ENCODE results near the gene DCHS2. TPM values are rescaled to one million over a fixed set of nuclear protein-coding genes. Genes with fewer than 3 reads are reported as not detected.

DCHS2 gene
- total RNA-seq, 2 experiments from 2014 or later, result 0.17 to 0.19 TPM

GRCh38 chr4:154507156-154507555 is 15.6 kb upstream of the DCHS2 start:
- POLR2A ChIA-PET, result no interaction called here
- H3K4me3 Mint-ChIP-seq, result no peak overlapping the region
- DNase-seq, result no peak
- H3K9me3 Mint-ChIP-seq, result no peaks in the 10 kb centered on the region
- H3K36me3 Mint-ChIP-seq, result no peaks in the 10 kb centered on the region
- no peaks in the 10 kb centered on the region for H3K4me1 Mint-ChIP-seq
- ATAC-seq (ENCODE audit: low read depth), result no peak
- H3K27ac Mint-ChIP-seq, result no peak overlapping the region
- peaks cover 21% of the 10 kb centered on the region for H3K27me3 Mint-ChIP-seq

- H3K9me3 Mint-ChIP-seq, result no peaks in the 10 kb centered on the region
- POLR2A ChIA-PET, result no interaction called here
- no peak for DNase-seq
- H3K4me3 Mint-ChIP-seq, result no peak overlapping the region
- no peak for ATAC-seq (ENCODE audit: low read depth)
- peaks cover 25% of the 10 kb centered on the region for H3K27me3 Mint-ChIP-seq
- H3K27ac Mint-ChIP-seq, result no peak overlapping the region
- no peaks in the 10 kb centered on the region for H3K36me3 Mint-ChIP-seq
- H3K4me1 Mint-ChIP-seq, result no peaks in the 10 kb centered on the region
These were observed 14.7 kb upstream of the DCHS2 start for GRCh38 chr4:154506253-154506652.

- no peak for DNase-seq
- Mint-ChIP-seq H3K9me3 (no peaks in the 10 kb centered on the region), H3K4me1 (no peaks in the 10 kb centered on the region), H3K27ac (no peak overlapping the region), H3K4me3 (no peak overlapping the region), H3K36me3 (no peaks in the 10 kb centered on the region), H3K27me3 (peaks cover 32% of the 10 kb centered on the region)
- no peak for ATAC-seq (ENCODE audit: low read depth)
- POLR2A ChIA-PET, result no interaction called here
These were observed 12.0 kb upstream of the DCHS2 start for GRCh38 chr4:154503598-154503997.

GRCh38 chr4:154502111-154502510 is 10.5 kb upstream of the DCHS2 start:
- no peak for DNase-seq
- no peak for ATAC-seq (ENCODE audit: low read depth)
- no peak overlapping the region for H3K27ac Mint-ChIP-seq
- H3K9me3 Mint-ChIP-seq, result no peaks in the 10 kb centered on the region
- H3K27me3 Mint-ChIP-seq, result peaks cover 36% of the 10 kb centered on the region
- H3K4me1 Mint-ChIP-seq, result no peaks in the 10 kb centered on the region
- no peaks in the 10 kb centered on the region for H3K36me3 Mint-ChIP-seq
- H3K4me3 Mint-ChIP-seq, result no peak overlapping the region
- POLR2A ChIA-PET, result no interaction called here

GRCh38 chr4:154497889-154498288 is 6.3 kb upstream of the DCHS2 start:
- DNase-seq, result no peak
- no peaks in the 10 kb centered on the region for H3K4me1 Mint-ChIP-seq
- no peak overlapping the region for H3K4me3 Mint-ChIP-seq
- peaks cover 42% of the 10 kb centered on the region for H3K27me3 Mint-ChIP-seq
- no peak overlapping the region for H3K27ac Mint-ChIP-seq
- H3K36me3 Mint-ChIP-seq, result no peaks in the 10 kb centered on the region
- ATAC-seq (ENCODE audit: low read depth), result no peak
- H3K9me3 Mint-ChIP-seq, result no peaks in the 10 kb centered on the region
- POLR2A ChIA-PET, result no interaction called here

- peaks cover 49% of the 10 kb centered on the region for H3K27me3 Mint-ChIP-seq
- POLR2A ChIA-PET, result no interaction called here
These were observed 4.3 kb upstream of the DCHS2 start for GRCh38 chr4:154495867-154496266.

GRCh38 chr4:154492288-154492687 is 689 bp upstream of the DCHS2 start:
- POLR2A ChIA-PET, result no interaction called here
- H3K36me3 Mint-ChIP-seq, result no peaks in the 10 kb centered on the region
- peak overlapping the region; percentile 62 for H3K4me3 Mint-ChIP-seq

More at GRCh38 chr4:154495867-154496266, 4.3 kb upstream of the DCHS2 start:
- H3K4me3 Mint-ChIP-seq, result no peak overlapping the region
- no peak overlapping the region for H3K27ac Mint-ChIP-seq
- ATAC-seq (ENCODE audit: low read depth), result no peak
- H3K36me3 Mint-ChIP-seq, result no peaks in the 10 kb centered on the region
- peaks cover 9% of the 10 kb centered on the region for H3K4me1 Mint-ChIP-seq
- H3K9me3 Mint-ChIP-seq, result no peaks in the 10 kb centered on the region
- no peak for DNase-seq

GRCh38 chr4:154490583-154491340 is 837 bp downstream of the DCHS2 start:
- ATAC-seq (ENCODE audit: low read depth) (peak; percentile 60), DNase-seq (peak; percentile 52)
- H3K4me3 Mint-ChIP-seq, result peak overlapping the region; percentile 62
- POLR2A ChIA-PET, result no interaction called here
- peaks cover 12% of the 10 kb centered on the region for H3K4me1 Mint-ChIP-seq
- no peak overlapping the region for H3K27ac Mint-ChIP-seq
- H3K27me3 Mint-ChIP-seq, result peaks cover 72% of the 10 kb centered on the region
- H3K36me3 Mint-ChIP-seq, result no peaks in the 10 kb centered on the region
- no peaks in the 10 kb centered on the region for H3K9me3 Mint-ChIP-seq

More at GRCh38 chr4:154492288-154492687, 689 bp upstream of the DCHS2 start:
- H3K27me3 Mint-ChIP-seq, result peaks cover 75% of the 10 kb centered on the region
- no peaks in the 10 kb centered on the region for H3K9me3 Mint-ChIP-seq
- peaks cover 12% of the 10 kb centered on the region for H3K4me1 Mint-ChIP-seq
- no peak overlapping the region for H3K27ac Mint-ChIP-seq
- ATAC-seq (ENCODE audit: low read depth) (no peak), DNase-seq (no peak)

- DNase-seq, result peak; percentile 28
- peak overlapping the region; percentile 62 for H3K4me3 Mint-ChIP-seq
- no peaks in the 10 kb centered on the region for H3K36me3 Mint-ChIP-seq
- POLR2A ChIA-PET, result no interaction called here
- H3K27me3 Mint-ChIP-seq, result peaks cover 70% of the 10 kb centered on the region
- ATAC-seq (ENCODE audit: low read depth), result no peak
- no peak overlapping the region for H3K27ac Mint-ChIP-seq
- peaks cover 12% of the 10 kb centered on the region for H3K4me1 Mint-ChIP-seq
- H3K9me3 Mint-ChIP-seq, result no peaks in the 10 kb centered on the region
These were observed 1.4 kb downstream of the DCHS2 start for GRCh38 chr4:154490234-154490582.

- no peak for ATAC-seq (ENCODE audit: low read depth)
- peak; percentile 23 for DNase-seq
- H3K27me3 Mint-ChIP-seq, result peaks cover 70% of the 10 kb centered on the region
- H3K4me1 Mint-ChIP-seq, result peaks cover 12% of the 10 kb centered on the region
- H3K27ac Mint-ChIP-seq, result no peak overlapping the region
- H3K4me3 Mint-ChIP-seq, result no peak overlapping the region
- no peaks in the 10 kb centered on the region for H3K9me3 Mint-ChIP-seq
- POLR2A ChIA-PET, result no interaction called here
- H3K36me3 Mint-ChIP-seq, result no peaks in the 10 kb centered on the region
These were observed 1.9 kb downstream of the DCHS2 start for GRCh38 chr4:154489558-154490233.

- DNase-seq, result no peak
- no peaks in the 10 kb centered on the region for H3K9me3 Mint-ChIP-seq
- no peak overlapping the region for H3K27ac Mint-ChIP-seq
- H3K4me1 Mint-ChIP-seq, result peaks cover 9% of the 10 kb centered on the region
- H3K27me3 Mint-ChIP-seq, result peaks cover 48% of the 10 kb centered on the region
- POLR2A ChIA-PET, result no interaction called here
- no peak for ATAC-seq (ENCODE audit: low read depth)
- H3K4me3 Mint-ChIP-seq, result no peak overlapping the region
- no peaks in the 10 kb centered on the region for H3K36me3 Mint-ChIP-seq
These were observed 4.5 kb downstream of the DCHS2 start for GRCh38 chr4:154487145-154487544.

GRCh38 chr4:154485127-154485773 is 6.3 kb downstream of the DCHS2 start:
- H3K4me3 Mint-ChIP-seq, result no peak overlapping the region
- H3K27ac Mint-ChIP-seq, result no peak overlapping the region
- DNase-seq (no peak), ATAC-seq (ENCODE audit: low read depth) (no peak)
- POLR2A ChIA-PET, result no interaction called here
- no peaks in the 10 kb centered on the region for H3K9me3 Mint-ChIP-seq
- peaks cover 30% of the 10 kb centered on the region for H3K27me3 Mint-ChIP-seq
- no peaks in the 10 kb centered on the region for H3K4me1 Mint-ChIP-seq
- no peaks in the 10 kb centered on the region for H3K36me3 Mint-ChIP-seq

GRCh38 chr4:154478547-154478946 is 13.1 kb downstream of the DCHS2 start:
- no peak for DNase-seq
- no peaks in the 10 kb centered on the region for H3K36me3 Mint-ChIP-seq
- no peak overlapping the region for H3K27ac Mint-ChIP-seq
- no peak for ATAC-seq (ENCODE audit: low read depth)
- peaks cover 13% of the 10 kb centered on the region for H3K27me3 Mint-ChIP-seq
- POLR2A ChIA-PET, result no interaction called here
- H3K4me3 Mint-ChIP-seq, result no peak overlapping the region
- no peaks in the 10 kb centered on the region for H3K9me3 Mint-ChIP-seq
- H3K4me1 Mint-ChIP-seq, result no peaks in the 10 kb centered on the region

- H3K36me3 Mint-ChIP-seq, result no peaks in the 10 kb centered on the region
- no peak overlapping the region for H3K27ac Mint-ChIP-seq
- POLR2A ChIA-PET, result no interaction called here
- H3K9me3 Mint-ChIP-seq, result no peaks in the 10 kb centered on the region
- peaks cover 13% of the 10 kb centered on the region for H3K27me3 Mint-ChIP-seq
- no peak overlapping the region for H3K4me3 Mint-ChIP-seq
- DNase-seq (no peak), ATAC-seq (ENCODE audit: low read depth) (no peak)
- no peaks in the 10 kb centered on the region for H3K4me1 Mint-ChIP-seq
These were observed 13.5 kb downstream of the DCHS2 start for GRCh38 chr4:154478128-154478527.
